A549 (cell line): ENCODE measurements around the gene ADARB2. TPM values are rescaled to one million over a fixed set of nuclear protein-coding genes. Genes with fewer than 3 reads are reported as not detected.
A peak's percentile ranks its signal among the peaks of the same experiment; 100 is the strongest.
"Not testable (repeated sequence)": the region's sequence is repeated elsewhere in the genome, so short reads cannot be mapped to it uniquely, and the experiment has no call there.

Source experiments
- ATAC-seq, 2 experiments: fragments of 200-7000 bp in 1 of 2; fragments of >200 bp in 1 of 2; cut with Nextera tagmentation in 1 of 2; cut with Tn5 transposase in 1 of 2; 3 replicates each; pipeline versions ENCODE4 v1.8.0 to v1.9.1; 2018 to 2020; ENCODE audit warnings: mild to moderate bottlenecking in 1 of 2, moderate library complexity in 1 of 2
- CTCF ChIA-PET: fragments of 300-600 bp; sonication (Branson Sonifier 250); formaldehyde crosslinking; extraction: SDS; loops from one replicate; lab custom pipeline; 2021; ENCODE audit warnings: antibody characterized with exemption, inconsistent platforms; lab: Yijun Ruan, JAX
- POLR2A ChIA-PET: fragments of 350-600 bp; formaldehyde crosslinking; extraction: SDS; loops from one replicate; lab custom pipeline; 2021; ENCODE audit warnings: antibody characterized with exemption, inconsistent platforms; lab: Yijun Ruan, JAX
- DNase-seq, 2 experiments: peaks; one replicate each; pipeline versions ENCODE4 v3.0.0 to v3.0.0-alpha.2; 2011 to 2016; ENCODE audit warnings: low read depth in 1 of 2, low spot score in 1 of 2
- FAIRE-seq: peaks from 2 replicates; lab custom pipeline; 2011; peaks lifted over from hg19 to GRCh38; lab: Jason Lieb, UNC
- H3K27ac ChIP-seq, 2 experiments: fragments of >200 bp; sonication (Bioruptor Twin); formaldehyde crosslinking; 3 replicates each; pipeline ENCODE4 v1.5.1; 2016 to 2017
- H3K4me1 ChIP-seq: fragments of >200 bp; sonication (Bioruptor Twin); formaldehyde crosslinking; 3 replicates; pipeline ENCODE4 v1.6.1; 2016
- H3K4me2 ChIP-seq: fragments of >200 bp; sonication (Bioruptor Twin); formaldehyde crosslinking; 3 replicates; pipeline ENCODE4 v1.6.1; 2016
- H3K4me3 ChIP-seq: fragments of >200 bp; sonication (Bioruptor Twin); formaldehyde crosslinking; 3 replicates; pipeline ENCODE4 v1.5.1; 2016
- H3K9me3 ChIP-seq: fragments of >200 bp; sonication (Bioruptor Twin); formaldehyde crosslinking; 3 replicates; pipeline ENCODE4 v1.6.1; 2016
- BCL3 ChIP-seq: fragments of >200 bp; sonication (Bioruptor Twin); formaldehyde crosslinking; IDR thresholded peaks from 3 replicates; pipeline ENCODE4 v1.6.1; 2016
- CBX2 ChIP-seq: fragments of 200-600 bp; sonication (generic); IDR thresholded peaks from 2 replicates; pipeline ENCODE4 v1.6.1; 2016; ENCODE audit warnings: low read depth, mild to moderate bottlenecking, borderline replicate concordance
- CTCF ChIP-seq: fragments of >200 bp; sonication (Bioruptor Twin); formaldehyde crosslinking; IDR thresholded peaks from 3 replicates; pipeline ENCODE4 v1.5.1; 2016
- EHMT2 ChIP-seq: fragments of 200-600 bp; sonication (generic); IDR thresholded peaks from 2 replicates; pipeline ENCODE4 v1.6.1; 2016; ENCODE audit warnings: antibody characterized with exemption, low read depth, mild to moderate bottlenecking, moderate library complexity
- ELK1 ChIP-seq: fragments of 150-350 bp; IDR thresholded peaks from 2 replicates; pipeline ENCODE4 v1.6.1; 2014; ENCODE audit warnings: low read depth, mild to moderate bottlenecking, low read length
- ESRRA ChIP-seq: fragments of 150-350 bp; IDR thresholded peaks from 2 replicates; pipeline ENCODE4 v1.6.1; 2014; ENCODE audit warnings: mild to moderate bottlenecking, low read length, borderline replicate concordance
- HDAC2 ChIP-seq: fragments of 200-600 bp; sonication (generic); IDR thresholded peaks from 2 replicates; pipeline ENCODE4 v1.6.1; 2016
- HEYL ChIP-seq: fragments of 250-450 bp; sonication (Bioruptor Pico); IDR thresholded peaks from 2 replicates; pipeline ENCODE4 v1.8.0; 2021; ENCODE audit warnings: mild to moderate bottlenecking, moderate library complexity
- HOXB5 ChIP-seq: fragments of 250-450 bp; sonication (Bioruptor Pico); IDR thresholded peaks from 2 replicates; pipeline ENCODE4 v1.5.0; 2020; ENCODE audit warnings: mild to moderate bottlenecking, moderate library complexity
- MAZ ChIP-seq: fragments of 150-350 bp; IDR thresholded peaks from 2 replicates; pipeline ENCODE4 v1.6.1; 2014; ENCODE audit warnings: antibody characterized with exemption, low read depth, low read length, borderline replicate concordance
- MYC ChIP-seq: IDR thresholded peaks from 2 replicates; pipeline ENCODE4 v1.6.1; 2012; ENCODE audit warnings: mild to moderate bottlenecking, inconsistent platforms, low read length, improper control_type of control experiment, borderline replicate concordance
- PHF8 ChIP-seq: fragments of 200-600 bp; sonication (generic); IDR thresholded peaks from 2 replicates; pipeline ENCODE4 v1.6.1; 2016; ENCODE audit warnings: low read depth, mild to moderate bottlenecking, antibody characterized with exemption, moderate library complexity, borderline replicate concordance
- POLR2A ChIP-seq: IDR thresholded peaks from 2 replicates; pipeline ENCODE4 v1.6.1; 2012; ENCODE audit warnings: mild to moderate bottlenecking, low read length
- RAD21 ChIP-seq, 2 experiments: fragments of >200 bp in 1 of 2; sonication (Bioruptor Twin) in 1 of 2; formaldehyde crosslinking in 1 of 2; IDR thresholded peaks in 1 of 2; conservative IDR thresholded peaks in 1 of 2; 2 replicates in 1 of 2; 3 replicates in 1 of 2; pipeline ENCODE4 v1.6.1; 2012 to 2018; ENCODE audit warnings: inconsistent platforms in 1 of 2
- ZFP36 ChIP-seq: fragments of 450-650 bp; IDR thresholded peaks from 2 replicates; pipeline ENCODE4 v1.6.1; 2014; ENCODE audit warnings: borderline replicate concordance; ENCODE audit not compliant: partially characterized antibody
- WGBS: methylation state at CpG from one replicate; pipeline ENCODE4 v1.1.6; 2017; ENCODE audit errors: missing lambda C conversion rate; 5-methylcytosine and 5-hydroxymethylcytosine counted together
- polyA plus RNA-seq, 4 experiments: library from polyadenylated mRNA; depleted of rRNA in 3 of 4; stranded (reverse); fragments of >200 nt; fragmentation: RNase III in 1 of 4; extraction: RNeasy Plus Mini Kit Qiagen cat#74134 plus additional on column Dnase treatment in 1 of 4; gene quantifications; 2 replicates in 3 of 4; 3 replicates in 1 of 4; pipeline ENCODE4 v1.2.3, GENCODE V29; 2011 to 2017
- TF ChIP-seq, protein P1 (sequence below): fragments of >200 bp; sonication (Bioruptor Twin); formaldehyde crosslinking; IDR thresholded peaks from 2 replicates; pipeline ENCODE4 v1.6.1; 2016
- TF ChIP-seq, protein P2 (sequence below): fragments of 450-650 bp; IDR thresholded peaks from 2 replicates; pipeline ENCODE4 v1.6.1; 2014; ENCODE audit warnings: antibody characterized with exemption

The ADARB2 gene
- polyA plus RNA-seq, 2 of the 4 experiments (the other 2 are of a cell fraction), result not detected

- TF ChIP-seq, protein P1, sequence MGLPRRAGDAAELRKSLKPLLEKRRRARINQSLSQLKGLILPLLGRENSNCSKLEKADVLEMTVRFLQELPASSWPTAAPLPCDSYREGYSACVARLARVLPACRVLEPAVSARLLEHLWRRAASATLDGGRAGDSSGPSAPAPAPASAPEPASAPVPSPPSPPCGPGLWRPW, result no peak
- TF ChIP-seq, protein P2, sequence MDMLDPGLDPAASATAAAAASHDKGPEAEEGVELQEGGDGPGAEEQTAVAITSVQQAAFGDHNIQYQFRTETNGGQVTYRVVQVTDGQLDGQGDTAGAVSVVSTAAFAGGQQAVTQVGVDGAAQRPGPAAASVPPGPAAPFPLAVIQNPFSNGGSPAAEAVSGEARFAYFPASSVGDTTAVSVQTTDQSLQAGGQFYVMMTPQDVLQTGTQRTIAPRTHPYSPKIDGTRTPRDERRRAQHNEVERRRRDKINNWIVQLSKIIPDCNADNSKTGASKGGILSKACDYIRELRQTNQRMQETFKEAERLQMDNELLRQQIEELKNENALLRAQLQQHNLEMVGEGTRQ, result no peak
- no peak for TF ChIP-seq CTCF
- no peak for TF ChIP-seq EHMT2
These were observed 508.2 kb downstream of the ADARB2 start (continued) for GRCh38 chr10:1229116-1229515.

- no peak overlapping the region for H3K4me3 ChIP-seq
- H3K27ac ChIP-seq, result no peak overlapping the region
- FAIRE-seq (no peak), ATAC-seq (no peak), DNase-seq (no peak)
- WGBS, result 52% methylated on average over 14 of the region's 14 CpGs
- ChIA-PET POLR2A (no interaction called here), CTCF (no interaction called here)
- H3K9me3 ChIP-seq, result no peaks in the 10 kb centered on the region
- no peaks in the 10 kb centered on the region for H3K4me1 ChIP-seq
- H3K4me2 ChIP-seq, result no peak overlapping the region
- TF ChIP-seq BCL3 (no peak), HDAC2 (no peak), MYC (no peak), ELK1 (no peak), PHF8 (no peak), HEYL (CRISPR knock-in tag) (no peak), HOXB5 (CRISPR knock-in tag) (no peak), MAZ (no peak), ESRRA (no peak), POLR2A (no peak), EHMT2 (no peak), ZFP36 (no peak)
These were observed 508.8 kb downstream of the ADARB2 start for GRCh38 chr10:1228467-1228975.

DNA sequence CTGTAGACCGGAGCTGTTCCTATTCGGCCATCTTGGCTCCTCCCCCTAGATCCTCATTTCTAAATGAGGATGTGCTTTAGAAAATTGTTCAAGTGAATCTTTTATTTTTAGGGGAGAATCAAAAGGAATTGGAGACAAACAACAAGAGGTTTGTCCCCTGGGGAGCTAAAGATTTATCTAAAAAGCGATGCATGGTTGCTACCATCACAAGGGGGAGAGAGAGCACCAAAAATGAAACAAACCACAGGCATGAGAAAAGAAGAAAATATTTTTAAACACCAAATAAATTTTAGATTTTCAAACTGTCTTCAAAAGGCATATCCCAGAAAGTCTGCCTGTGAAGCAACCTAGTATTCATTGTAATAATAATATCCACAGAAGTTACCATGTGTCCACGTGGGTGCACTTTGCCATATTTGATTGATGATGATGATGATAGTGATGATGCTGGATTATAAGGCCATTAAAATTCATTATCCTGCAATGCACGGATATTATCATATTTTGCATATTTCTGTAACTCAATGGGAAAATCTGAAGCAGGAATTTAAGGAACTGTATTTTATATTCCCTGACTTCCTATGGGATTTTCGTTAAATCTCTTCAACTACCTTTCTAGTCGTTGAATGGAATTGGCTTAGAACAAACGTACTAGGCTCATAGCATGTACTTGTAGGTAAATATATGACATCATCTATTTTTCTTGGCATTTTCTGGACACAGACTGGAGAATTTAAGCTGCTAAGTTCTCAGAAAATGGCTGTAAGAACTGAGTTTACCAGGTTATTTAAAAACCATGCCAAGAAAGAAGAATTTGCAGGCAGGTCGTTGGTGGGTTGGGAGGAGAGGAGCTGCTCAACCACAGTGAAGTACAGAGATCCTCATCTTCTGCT lies 509.6 kb downstream of the ADARB2 start:
- no peak for FAIRE-seq
- Histone ChIP-seq H3K27ac (no peak overlapping the region), H3K4me3 (no peak overlapping the region), H3K4me1 (no peaks in the 10 kb centered on the region), H3K9me3 (no peaks in the 10 kb centered on the region), H3K4me2 (no peak overlapping the region)
- ChIA-PET CTCF (no interaction called here), POLR2A (no interaction called here)
- DNase-seq, result no peak
- ATAC-seq, result no peak
- TF ChIP-seq CBX2 (no peak), RAD21 (conservative IDR thresholded peaks at IDR 0.05 in 1 of 2, IDR thresholded peaks at IDR 0.05 in 1 of 2) (peak in 1 of 2 experiments; percentile 21; a peak in 1 of 5 replicates), HOXB5 (CRISPR knock-in tag) (no peak)
- WGBS, result 22% methylated on average over 9 of the region's 9 CpGs

DNA sequence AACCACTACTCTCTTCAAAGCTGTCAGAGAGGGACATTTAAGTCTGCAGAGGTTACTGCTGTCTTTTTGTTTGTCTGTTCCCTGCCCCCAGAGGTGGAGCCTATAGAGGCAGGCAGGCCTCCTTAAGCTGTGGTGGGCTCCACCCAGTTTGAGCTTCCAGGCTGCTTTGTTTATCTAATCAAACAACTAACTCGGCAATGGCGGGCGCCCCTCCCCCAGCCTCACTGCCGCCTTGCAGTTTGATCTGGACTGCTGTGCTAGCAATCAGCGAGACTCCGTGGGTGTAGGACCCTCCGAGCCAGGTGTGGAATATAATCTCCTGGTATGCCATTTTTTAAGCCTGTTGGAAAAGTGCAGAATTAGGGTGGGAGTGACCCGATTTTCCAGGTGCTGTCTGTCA lies 510.4 kb downstream of the ADARB2 start:
- H3K4me1 ChIP-seq, CTCF ChIA-PET, ATAC-seq, H3K4me3 ChIP-seq, FAIRE-seq, POLR2A ChIA-PET, H3K27ac ChIP-seq, H3K4me2 ChIP-seq, H3K9me3 ChIP-seq, DNase-seq: not testable (repeated sequence)
- WGBS, result 15% methylated on average over 8 of the region's 8 CpGs

GRCh38 chr10:1219874-1220273 lies 517.5 kb downstream of the ADARB2 start:
- CTCF ChIA-PET, H3K4me1 ChIP-seq, H3K9me3 ChIP-seq, H3K4me2 ChIP-seq, H3K27ac ChIP-seq, ATAC-seq, POLR2A ChIA-PET, H3K4me3 ChIP-seq, DNase-seq, FAIRE-seq: not testable (repeated sequence)
- WGBS, result 0% methylated on average over 1 of the region's 1 CpG
